ENCODE results near the gene MBP. TPM values are rescaled to one million over a fixed set of nuclear protein-coding genes. Genes with fewer than 3 reads are reported as not detected.

MBP gene
- total RNA-seq, 2 donors from 2014 or later: 41.7 to 42.2 TPM

DNA sequence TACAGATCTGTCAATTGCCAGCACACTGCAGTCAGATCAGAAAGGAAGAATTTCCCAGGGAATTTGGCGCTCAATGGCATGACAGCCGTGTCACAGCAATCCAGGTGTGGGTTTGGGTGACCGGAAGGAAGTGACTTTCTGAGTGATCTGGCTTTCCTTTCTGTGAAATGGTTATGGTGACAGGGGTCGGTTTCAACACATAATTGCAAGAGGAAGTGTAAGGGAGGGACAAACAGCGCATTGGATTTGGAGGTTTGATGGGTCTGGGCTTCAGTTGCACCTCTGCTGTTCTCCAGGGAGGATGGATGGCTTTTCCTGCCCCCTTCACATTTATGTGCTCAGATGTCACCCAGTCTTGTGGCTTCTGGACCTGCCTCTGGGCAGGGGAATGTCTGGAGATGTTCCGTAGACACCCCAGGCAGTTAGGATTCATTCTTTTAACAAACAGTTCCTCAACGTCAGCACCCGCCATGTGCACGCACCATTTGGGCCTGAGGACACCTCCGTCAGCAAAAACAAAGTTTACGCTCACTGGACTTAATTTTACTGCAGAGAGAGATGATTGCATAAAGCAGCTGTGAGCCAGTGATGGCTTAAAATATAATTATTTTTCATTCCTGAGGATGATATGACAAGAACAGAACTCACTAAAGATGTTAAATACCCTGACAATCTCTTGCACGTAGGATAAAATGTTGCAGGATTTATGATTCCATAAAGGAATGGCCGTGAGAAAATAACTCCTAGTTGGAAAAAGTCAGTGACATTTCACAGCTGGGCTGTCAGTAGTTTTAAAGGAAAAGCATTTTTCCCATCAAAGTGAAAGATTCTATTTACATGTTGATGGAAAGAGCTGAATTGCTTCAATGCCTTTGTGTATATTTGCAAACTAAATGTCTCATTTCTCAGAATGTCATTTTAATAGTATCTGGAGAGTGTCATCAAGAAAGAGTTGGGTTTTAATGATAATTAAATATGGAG is 36.9 kb downstream of the MBP start:
- TF ChIP-seq, protein P1, sequence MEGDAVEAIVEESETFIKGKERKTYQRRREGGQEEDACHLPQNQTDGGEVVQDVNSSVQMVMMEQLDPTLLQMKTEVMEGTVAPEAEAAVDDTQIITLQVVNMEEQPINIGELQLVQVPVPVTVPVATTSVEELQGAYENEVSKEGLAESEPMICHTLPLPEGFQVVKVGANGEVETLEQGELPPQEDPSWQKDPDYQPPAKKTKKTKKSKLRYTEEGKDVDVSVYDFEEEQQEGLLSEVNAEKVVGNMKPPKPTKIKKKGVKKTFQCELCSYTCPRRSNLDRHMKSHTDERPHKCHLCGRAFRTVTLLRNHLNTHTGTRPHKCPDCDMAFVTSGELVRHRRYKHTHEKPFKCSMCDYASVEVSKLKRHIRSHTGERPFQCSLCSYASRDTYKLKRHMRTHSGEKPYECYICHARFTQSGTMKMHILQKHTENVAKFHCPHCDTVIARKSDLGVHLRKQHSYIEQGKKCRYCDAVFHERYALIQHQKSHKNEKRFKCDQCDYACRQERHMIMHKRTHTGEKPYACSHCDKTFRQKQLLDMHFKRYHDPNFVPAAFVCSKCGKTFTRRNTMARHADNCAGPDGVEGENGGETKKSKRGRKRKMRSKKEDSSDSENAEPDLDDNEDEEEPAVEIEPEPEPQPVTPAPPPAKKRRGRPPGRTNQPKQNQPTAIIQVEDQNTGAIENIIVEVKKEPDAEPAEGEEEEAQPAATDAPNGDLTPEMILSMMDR (IDR thresholded peaks at IDR 0.05): no peak
- Histone ChIP-seq H3K27me3 (replicated peaks; ENCODE audit: insufficient read depth) (no peaks in the 10 kb centered on the region), H3K4me1 (ENCODE audit: control insufficient read depth in 1 of 2, low read depth in 2 of 2) (peaks cover 1 to 25% of the 10 kb centered on the region in 2 donors), H3K9me3 (no peaks in the 10 kb centered on the region), H3K27ac (no peak overlapping the region), H3K36me3 (no peaks in the 10 kb centered on the region), H3K4me3 (no peak overlapping the region)
- DNase-seq (ENCODE audit: low spot score): no peak
- ATAC-seq (ENCODE audit: insufficient number of reproducible peaks, low FRiP score, low read depth): no peak

DNA sequence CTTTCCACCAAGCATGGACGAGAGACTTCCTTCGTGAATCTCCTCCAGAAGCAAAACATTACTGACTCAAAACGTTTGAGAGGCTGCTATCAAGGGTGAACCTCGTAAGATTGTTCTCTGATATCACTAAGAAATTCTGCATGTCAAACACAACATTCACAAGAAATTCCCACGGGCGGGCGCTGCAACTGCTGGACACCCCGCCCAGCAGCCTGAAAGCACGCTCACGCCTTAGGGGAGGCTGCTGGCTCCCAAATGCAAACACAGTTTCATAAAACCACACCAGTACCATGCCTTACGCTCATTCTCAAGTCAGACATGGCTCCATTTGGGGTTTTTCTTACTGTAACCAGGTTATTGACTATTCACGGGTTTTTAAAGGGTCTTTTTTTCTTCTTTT is 39.0 kb downstream of the MBP start:
- Histone ChIP-seq H3K9me3 (no peaks in the 10 kb centered on the region), H3K27me3 (replicated peaks; ENCODE audit: insufficient read depth) (no peaks in the 10 kb centered on the region), H3K4me1 (ENCODE audit: control insufficient read depth in 1 of 2, low read depth in 2 of 2) (peaks cover 0 to 15% of the 10 kb centered on the region in 2 donors), H3K27ac (no peak overlapping the region), H3K4me3 (no peak overlapping the region), H3K36me3 (no peaks in the 10 kb centered on the region)
- no peak for DNase-seq (ENCODE audit: low spot score)
- TF ChIP-seq, protein P1 (IDR thresholded peaks at IDR 0.05): no peak
- ATAC-seq (ENCODE audit: insufficient number of reproducible peaks, low FRiP score, low read depth): no peak

DNA sequence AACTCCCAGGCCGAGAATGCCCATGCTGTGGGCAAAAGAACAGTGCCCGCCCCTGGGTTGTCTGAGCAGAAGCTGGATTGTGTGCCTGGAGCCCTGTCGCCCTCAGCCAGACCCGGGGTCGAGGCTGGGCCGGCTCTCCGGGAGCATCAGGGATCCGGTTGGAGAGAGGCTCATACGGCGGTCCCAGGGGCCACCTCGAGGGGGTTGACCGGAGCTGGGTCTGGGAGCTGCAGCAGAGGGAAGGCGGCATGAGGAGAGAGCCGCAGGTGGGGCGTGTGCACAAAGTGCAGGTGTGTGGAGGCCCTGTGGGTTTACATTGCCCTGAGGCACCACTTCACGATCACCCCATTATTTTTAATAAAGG is 39.5 kb downstream of the MBP start:
- TF ChIP-seq, protein P1 (IDR thresholded peaks at IDR 0.05): no peak
- no peaks in the 10 kb centered on the region for H3K36me3 ChIP-seq
- H3K27ac ChIP-seq: no peak overlapping the region
- peaks cover 0 to 14% of the 10 kb centered on the region in 2 donors for H3K4me1 ChIP-seq (ENCODE audit: control insufficient read depth in 1 of 2, low read depth in 2 of 2)
- DNase-seq (ENCODE audit: low spot score) (no peak), ATAC-seq (ENCODE audit: insufficient number of reproducible peaks, low FRiP score, low read depth) (no peak)
- H3K27me3 ChIP-seq (replicated peaks; ENCODE audit: insufficient read depth): no peaks in the 10 kb centered on the region
- no peak overlapping the region for H3K4me3 ChIP-seq
- H3K9me3 ChIP-seq: no peaks in the 10 kb centered on the region

DNA sequence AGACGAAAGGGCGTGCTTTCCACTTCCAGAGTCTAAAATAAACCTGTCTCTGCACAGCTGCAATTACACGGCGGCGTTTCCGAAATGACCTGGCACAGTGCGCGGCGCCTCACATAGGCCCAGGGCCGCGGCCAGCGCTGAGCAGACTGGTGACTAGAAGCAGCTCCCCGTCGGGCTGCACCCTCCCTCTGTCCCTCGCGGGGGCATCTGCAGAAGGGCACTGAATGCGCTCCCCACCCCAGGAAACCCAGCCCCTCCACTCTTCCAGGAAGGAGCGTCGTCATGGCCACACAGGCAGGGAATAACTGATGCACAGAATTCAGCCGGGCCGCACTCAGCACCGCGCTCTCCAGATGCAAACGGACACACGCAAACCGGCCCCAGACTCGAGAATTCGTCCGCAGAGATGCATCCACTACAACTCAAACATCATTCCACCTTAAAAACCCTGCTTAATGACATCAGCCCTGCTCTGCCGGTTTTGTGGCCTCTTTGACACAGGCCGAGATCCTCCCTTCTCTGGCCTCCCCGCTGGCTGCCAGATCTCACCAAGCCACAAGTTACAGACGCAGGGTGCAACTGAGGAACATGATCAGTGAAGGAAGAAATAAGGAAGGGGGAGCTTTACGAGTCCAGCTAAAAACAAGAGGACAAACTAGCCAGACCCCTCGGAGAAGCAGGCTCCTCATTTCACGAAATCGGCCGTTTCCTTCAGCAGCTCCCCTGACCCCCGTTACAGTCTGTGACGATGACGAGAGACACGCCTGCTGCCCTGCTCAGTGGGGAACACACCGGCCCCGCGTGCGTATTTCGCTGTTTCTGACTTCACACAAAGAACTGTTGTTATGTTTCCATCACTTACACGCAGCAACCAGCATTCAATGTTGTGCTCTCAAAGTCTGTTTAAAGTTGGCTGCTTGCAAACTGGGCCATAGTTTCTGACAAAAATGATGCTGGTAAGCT is 40.2 kb downstream of the MBP start:
- Histone ChIP-seq H3K9me3 (no peaks in the 10 kb centered on the region), H3K36me3 (no peaks in the 10 kb centered on the region), H3K27ac (no peak overlapping the region), H3K4me3 (no peak overlapping the region), H3K27me3 (replicated peaks; ENCODE audit: insufficient read depth) (no peaks in the 10 kb centered on the region), H3K4me1 (ENCODE audit: control insufficient read depth in 1 of 2, low read depth in 2 of 2) (peaks cover 5 to 20% of the 10 kb centered on the region in 2 donors)
- no peak for ATAC-seq (ENCODE audit: insufficient number of reproducible peaks, low FRiP score, low read depth)
- DNase-seq (ENCODE audit: low spot score): no peak
- TF ChIP-seq, protein P1 (IDR thresholded peaks at IDR 0.05): no peak

DNA sequence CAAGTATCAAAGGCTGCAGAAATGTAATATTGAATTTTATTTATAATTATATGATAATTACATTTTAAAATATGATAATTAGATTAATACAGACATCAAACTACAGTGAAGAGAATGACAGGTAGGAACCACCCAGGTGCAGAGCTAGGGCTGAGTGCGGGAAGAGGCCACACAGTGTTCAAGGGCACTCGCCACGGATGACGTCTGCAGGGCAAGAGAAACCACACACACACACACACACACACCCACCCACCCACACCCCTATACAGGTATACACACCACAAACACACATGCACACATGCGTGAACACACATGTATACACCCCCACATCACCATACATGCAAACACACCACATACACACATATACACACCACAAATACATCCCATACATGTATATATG is 41.2 kb downstream of the MBP start:
- no peak overlapping the region for H3K27ac ChIP-seq
- H3K9me3 ChIP-seq: no peaks in the 10 kb centered on the region
- DNase-seq (ENCODE audit: low spot score) (no peak), ATAC-seq (ENCODE audit: insufficient number of reproducible peaks, low FRiP score, low read depth) (no peak)
- H3K4me3 ChIP-seq: no peak overlapping the region
- H3K36me3 ChIP-seq: no peaks in the 10 kb centered on the region
- TF ChIP-seq, protein P1 (IDR thresholded peaks at IDR 0.05): no peak
- peaks cover 9 to 30% of the 10 kb centered on the region in 2 donors for H3K4me1 ChIP-seq (ENCODE audit: control insufficient read depth in 1 of 2, low read depth in 2 of 2)
- H3K27me3 ChIP-seq (replicated peaks; ENCODE audit: insufficient read depth): no peaks in the 10 kb centered on the region

Measured in thoracic aorta (tissue), 2 donors.